OCI-LY1 (cell line): Measurements from ENCODE around the gene KCNMA1.

Experiments
- EZH2 ChIP-seq: fragments of 200-600 bp; sonication (generic), shearing (Covaris generic); IDR thresholded peaks from 2 replicates; pipeline ENCODE4 v1.8.0; 2017; ENCODE audit warnings: borderline replicate concordance, mixed run types, mild to moderate bottlenecking, antibody characterized with exemption, low read length, moderate library complexity, mixed read lengths
- TF ChIP-seq, protein P1 (sequence below): fragments of 200-600 bp; sonication (generic), shearing (Covaris generic); IDR thresholded peaks from 2 replicates; pipeline ENCODE4 v1.5.1; 2017; ENCODE audit warnings: mild to moderate bottlenecking, antibody characterized with exemption, low read length, moderate library complexity, mixed read lengths

DNA sequence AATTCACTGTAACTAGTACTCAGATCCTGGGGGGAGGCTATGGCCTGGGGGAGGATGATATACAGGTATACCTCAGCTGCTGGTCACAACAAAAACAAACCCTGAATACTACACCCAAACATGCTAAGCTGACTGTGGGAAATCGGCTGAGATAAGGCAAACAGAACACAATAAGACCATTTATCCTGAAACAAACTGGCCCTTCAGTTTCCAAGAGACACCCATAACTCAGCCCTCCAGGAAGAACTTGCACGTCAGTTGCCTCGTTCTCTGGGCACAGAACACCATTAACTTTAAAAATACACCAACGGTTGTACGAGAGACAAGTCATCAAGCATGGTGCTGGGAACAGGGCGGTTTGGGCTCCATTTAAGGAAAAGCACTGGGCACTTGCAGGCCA is 24.1 kb upstream of the KCNMA1 start:
- TF ChIP-seq, protein P1, sequence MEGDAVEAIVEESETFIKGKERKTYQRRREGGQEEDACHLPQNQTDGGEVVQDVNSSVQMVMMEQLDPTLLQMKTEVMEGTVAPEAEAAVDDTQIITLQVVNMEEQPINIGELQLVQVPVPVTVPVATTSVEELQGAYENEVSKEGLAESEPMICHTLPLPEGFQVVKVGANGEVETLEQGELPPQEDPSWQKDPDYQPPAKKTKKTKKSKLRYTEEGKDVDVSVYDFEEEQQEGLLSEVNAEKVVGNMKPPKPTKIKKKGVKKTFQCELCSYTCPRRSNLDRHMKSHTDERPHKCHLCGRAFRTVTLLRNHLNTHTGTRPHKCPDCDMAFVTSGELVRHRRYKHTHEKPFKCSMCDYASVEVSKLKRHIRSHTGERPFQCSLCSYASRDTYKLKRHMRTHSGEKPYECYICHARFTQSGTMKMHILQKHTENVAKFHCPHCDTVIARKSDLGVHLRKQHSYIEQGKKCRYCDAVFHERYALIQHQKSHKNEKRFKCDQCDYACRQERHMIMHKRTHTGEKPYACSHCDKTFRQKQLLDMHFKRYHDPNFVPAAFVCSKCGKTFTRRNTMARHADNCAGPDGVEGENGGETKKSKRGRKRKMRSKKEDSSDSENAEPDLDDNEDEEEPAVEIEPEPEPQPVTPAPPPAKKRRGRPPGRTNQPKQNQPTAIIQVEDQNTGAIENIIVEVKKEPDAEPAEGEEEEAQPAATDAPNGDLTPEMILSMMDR, result no peak
- TF ChIP-seq EZH2, result no peak
